Measurements from ENCODE around the gene CYP46A1.

DNA sequence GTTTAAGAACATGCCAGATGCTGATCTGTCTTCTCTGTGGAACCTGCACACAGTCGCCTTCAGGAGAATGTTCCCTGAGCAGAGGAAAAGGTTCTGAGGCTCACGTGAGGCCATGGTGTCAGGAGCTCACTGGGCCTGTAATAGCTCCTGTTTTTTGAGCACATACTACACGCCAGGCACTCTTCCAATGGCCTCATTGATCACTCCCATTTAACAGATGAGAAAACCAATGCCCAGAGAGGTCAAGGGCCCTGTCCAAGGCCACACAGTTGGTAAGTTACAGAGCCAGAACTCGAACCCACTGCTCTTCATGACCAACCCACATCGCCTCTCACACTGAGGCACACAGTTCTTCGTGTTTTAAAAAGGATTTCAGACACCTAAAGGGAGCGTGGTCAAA is 46.5 kb upstream of the CYP46A1 start:
- TF ChIP-seq, protein P1, sequence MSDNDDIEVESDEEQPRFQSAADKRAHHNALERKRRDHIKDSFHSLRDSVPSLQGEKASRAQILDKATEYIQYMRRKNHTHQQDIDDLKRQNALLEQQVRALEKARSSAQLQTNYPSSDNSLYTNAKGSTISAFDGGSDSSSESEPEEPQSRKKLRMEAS (IDR thresholded peaks at IDR 0.05), result no peak
- TF ChIP-seq ZFP36 (IDR thresholded peaks at IDR 0.05; ENCODE audit: borderline replicate concordance, partially characterized antibody) (no peak), POLR2A (IDR thresholded peaks at IDR 0.05; ENCODE audit: low read length) (no peak)
- TF ChIP-seq, protein P2, sequence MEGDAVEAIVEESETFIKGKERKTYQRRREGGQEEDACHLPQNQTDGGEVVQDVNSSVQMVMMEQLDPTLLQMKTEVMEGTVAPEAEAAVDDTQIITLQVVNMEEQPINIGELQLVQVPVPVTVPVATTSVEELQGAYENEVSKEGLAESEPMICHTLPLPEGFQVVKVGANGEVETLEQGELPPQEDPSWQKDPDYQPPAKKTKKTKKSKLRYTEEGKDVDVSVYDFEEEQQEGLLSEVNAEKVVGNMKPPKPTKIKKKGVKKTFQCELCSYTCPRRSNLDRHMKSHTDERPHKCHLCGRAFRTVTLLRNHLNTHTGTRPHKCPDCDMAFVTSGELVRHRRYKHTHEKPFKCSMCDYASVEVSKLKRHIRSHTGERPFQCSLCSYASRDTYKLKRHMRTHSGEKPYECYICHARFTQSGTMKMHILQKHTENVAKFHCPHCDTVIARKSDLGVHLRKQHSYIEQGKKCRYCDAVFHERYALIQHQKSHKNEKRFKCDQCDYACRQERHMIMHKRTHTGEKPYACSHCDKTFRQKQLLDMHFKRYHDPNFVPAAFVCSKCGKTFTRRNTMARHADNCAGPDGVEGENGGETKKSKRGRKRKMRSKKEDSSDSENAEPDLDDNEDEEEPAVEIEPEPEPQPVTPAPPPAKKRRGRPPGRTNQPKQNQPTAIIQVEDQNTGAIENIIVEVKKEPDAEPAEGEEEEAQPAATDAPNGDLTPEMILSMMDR (IDR thresholded peaks at IDR 0.05), result no peak
